ENCODE measurements around the gene SMAD2. TPM values are rescaled to one million over a fixed set of nuclear protein-coding genes. Genes with fewer than 3 reads are reported as not detected.

Gene SMAD2
- total and polyA plus RNA-seq, 2 experiments from 2014 or later, result 52.4 to 77.7 TPM

- Histone ChIP-seq H4K20me1 (ENCODE audit: insufficient read depth) (no peaks in the 10 kb centered on the region), H3K9me3 (ENCODE audit: low read depth) (no peaks in the 10 kb centered on the region), H3K27me3 (replicated peaks; ENCODE audit: insufficient read depth) (no peaks in the 10 kb centered on the region), H3K4me1 (ENCODE audit: insufficient read depth) (no peaks in the 10 kb centered on the region), H3K4me2 (ENCODE audit: unreplicated experiment) (no peak overlapping the region), H2AFZ (no peak overlapping the region), H3K9ac (no peak overlapping the region), H3K36me3 (ENCODE audit: low read depth) (no peaks in the 10 kb centered on the region), H3F3A (ENCODE audit: insufficient read depth) (no peaks in the 10 kb centered on the region), H3K4me3 (no peak overlapping the region), H3K9me2 (ENCODE audit: insufficient read depth) (no peaks in the 10 kb centered on the region), H3K27ac (no peak overlapping the region), H3K79me2 (ENCODE audit: insufficient read depth) (no peaks in the 10 kb centered on the region)
- DNase-seq, result no peak
- in situ Hi-C loops (cut with MboI), result no loop called here
- 68 to 79% methylated on average over 6 of the region's 6 CpGs for WGBS, 2 experiments (ENCODE audit: low coverage in 1 of 2, low lambda C conversion rate in 2 of 2, missing lambda C conversion rate in 2 of 2)
- no peak for TF ChIP-seq EZH2phosphoT487 (IDR thresholded peaks at IDR 0.05; ENCODE audit: insufficient read depth, low read depth)
- TF ChIP-seq EZH2 (IDR thresholded peaks at IDR 0.05; ENCODE audit: insufficient read depth, poor library complexity, severe bottlenecking), result no peak
These were observed 127.7 kb downstream of the SMAD2 start for GRCh38 chr18:47802802-47803201.

- 40 to 46% methylated on average over 3 of the region's 3 CpGs for WGBS, 2 experiments (ENCODE audit: low coverage in 1 of 2, low lambda C conversion rate in 2 of 2, missing lambda C conversion rate in 2 of 2)
- Histone ChIP-seq H3F3A (ENCODE audit: insufficient read depth) (no peaks in the 10 kb centered on the region), H3K4me1 (ENCODE audit: insufficient read depth) (no peaks in the 10 kb centered on the region), H4K20me1 (ENCODE audit: insufficient read depth) (no peaks in the 10 kb centered on the region), H3K9me2 (ENCODE audit: insufficient read depth) (no peaks in the 10 kb centered on the region), H3K36me3 (ENCODE audit: low read depth) (no peaks in the 10 kb centered on the region), H3K9ac (no peak overlapping the region), H3K9me3 (ENCODE audit: low read depth) (no peaks in the 10 kb centered on the region), H2AFZ (no peak overlapping the region), H3K4me2 (ENCODE audit: unreplicated experiment) (no peak overlapping the region), H3K4me3 (no peak overlapping the region), H3K27ac (no peak overlapping the region), H3K27me3 (replicated peaks; ENCODE audit: insufficient read depth) (no peaks in the 10 kb centered on the region), H3K79me2 (ENCODE audit: insufficient read depth) (no peaks in the 10 kb centered on the region)
- no peak for DNase-seq
- no peak for TF ChIP-seq EZH2 (IDR thresholded peaks at IDR 0.05; ENCODE audit: insufficient read depth, poor library complexity, severe bottlenecking)
- in situ Hi-C loops (cut with MboI), result no loop called here
These were observed 128.6 kb downstream of the SMAD2 start for GRCh38 chr18:47801817-47802216.

GRCh38 chr18:47800756-47801155 is 129.7 kb downstream of the SMAD2 start:
- H3K4me3 ChIP-seq, result no peak overlapping the region
- H3K9me3 ChIP-seq (ENCODE audit: low read depth), result no peaks in the 10 kb centered on the region
- DNase-seq, result no peak
- no peaks in the 10 kb centered on the region for H3K79me2 ChIP-seq (ENCODE audit: insufficient read depth)
- no peak overlapping the region for H3K9ac ChIP-seq
- no peak overlapping the region for H3K27ac ChIP-seq
- 31 to 37% methylated on average over 4 to 6 of the region's 6 CpGs for WGBS, 2 experiments (ENCODE audit: low coverage in 1 of 2, low lambda C conversion rate in 2 of 2, missing lambda C conversion rate in 2 of 2)
- no peaks in the 10 kb centered on the region for H3K9me2 ChIP-seq (ENCODE audit: insufficient read depth)
- H3K27me3 ChIP-seq (replicated peaks; ENCODE audit: insufficient read depth), result no peaks in the 10 kb centered on the region
- no peaks in the 10 kb centered on the region for H3K36me3 ChIP-seq (ENCODE audit: low read depth)
- no peak overlapping the region for H2AFZ ChIP-seq
- no peak overlapping the region for H3K4me2 ChIP-seq (ENCODE audit: unreplicated experiment)
- H4K20me1 ChIP-seq (ENCODE audit: insufficient read depth), result no peaks in the 10 kb centered on the region
- no peaks in the 10 kb centered on the region for H3F3A ChIP-seq (ENCODE audit: insufficient read depth)
- in situ Hi-C loops (cut with MboI), result no loop called here
- H3K4me1 ChIP-seq (ENCODE audit: insufficient read depth), result no peaks in the 10 kb centered on the region
- TF ChIP-seq EZH2 (IDR thresholded peaks at IDR 0.05; ENCODE audit: insufficient read depth, poor library complexity, severe bottlenecking), result no peak
- no peak for TF ChIP-seq EZH2phosphoT487 (IDR thresholded peaks at IDR 0.05; ENCODE audit: insufficient read depth, low read depth)

- Histone ChIP-seq H3K9me3 (ENCODE audit: low read depth) (no peaks in the 10 kb centered on the region), H3K9me2 (ENCODE audit: insufficient read depth) (no peaks in the 10 kb centered on the region), H3K9ac (no peak overlapping the region), H3K79me2 (ENCODE audit: insufficient read depth) (no peaks in the 10 kb centered on the region), H3K36me3 (ENCODE audit: low read depth) (no peaks in the 10 kb centered on the region), H3K4me1 (ENCODE audit: insufficient read depth) (no peaks in the 10 kb centered on the region), H3F3A (ENCODE audit: insufficient read depth) (no peaks in the 10 kb centered on the region), H2AFZ (no peak overlapping the region), H3K27me3 (replicated peaks; ENCODE audit: insufficient read depth) (no peaks in the 10 kb centered on the region), H4K20me1 (ENCODE audit: insufficient read depth) (no peaks in the 10 kb centered on the region), H3K4me3 (no peak overlapping the region), H3K27ac (no peak overlapping the region), H3K4me2 (ENCODE audit: unreplicated experiment) (no peak overlapping the region)
- WGBS, 2 experiments (ENCODE audit: low coverage in 1 of 2, low lambda C conversion rate in 2 of 2, missing lambda C conversion rate in 2 of 2), result 41 to 45% methylated on average over 10 of the region's 10 CpGs
- DNase-seq, result no peak
- TF ChIP-seq EZH2 (IDR thresholded peaks at IDR 0.05; ENCODE audit: insufficient read depth, poor library complexity, severe bottlenecking) (no peak), EZH2phosphoT487 (IDR thresholded peaks at IDR 0.05; ENCODE audit: insufficient read depth, low read depth) (no peak)
- in situ Hi-C loops (cut with MboI), result no loop called here
These were observed 130.2 kb downstream of the SMAD2 start for GRCh38 chr18:47800248-47800647.

GRCh38 chr18:47799376-47799775 is 131.1 kb downstream of the SMAD2 start:
- H3K36me3 ChIP-seq (ENCODE audit: low read depth), result no peaks in the 10 kb centered on the region
- DNase-seq, result no peak
- H3K4me2 ChIP-seq (ENCODE audit: unreplicated experiment), result no peak overlapping the region
- no peaks in the 10 kb centered on the region for H3K9me3 ChIP-seq (ENCODE audit: low read depth)
- no peak overlapping the region for H3K4me3 ChIP-seq
- TF ChIP-seq EZH2 (IDR thresholded peaks at IDR 0.05; ENCODE audit: insufficient read depth, poor library complexity, severe bottlenecking) (no peak), EZH2phosphoT487 (IDR thresholded peaks at IDR 0.05; ENCODE audit: insufficient read depth, low read depth) (no peak)
- no peak overlapping the region for H2AFZ ChIP-seq
- in situ Hi-C loops (cut with MboI), result no loop called here
- no peaks in the 10 kb centered on the region for H3K27me3 ChIP-seq (replicated peaks; ENCODE audit: insufficient read depth)
- H3K79me2 ChIP-seq (ENCODE audit: insufficient read depth), result no peaks in the 10 kb centered on the region
- no peaks in the 10 kb centered on the region for H4K20me1 ChIP-seq (ENCODE audit: insufficient read depth)
- H3K4me1 ChIP-seq (ENCODE audit: insufficient read depth), result no peaks in the 10 kb centered on the region
- no peaks in the 10 kb centered on the region for H3K9me2 ChIP-seq (ENCODE audit: insufficient read depth)
- no peak overlapping the region for H3K27ac ChIP-seq
- no peaks in the 10 kb centered on the region for H3F3A ChIP-seq (ENCODE audit: insufficient read depth)
- no peak overlapping the region for H3K9ac ChIP-seq
- 56 to 61% methylated on average over 12 to 13 of the region's 13 CpGs for WGBS, 2 experiments (ENCODE audit: low coverage in 1 of 2, low lambda C conversion rate in 2 of 2, missing lambda C conversion rate in 2 of 2)

Measured in GM23248 (cell line).